Measurements from ENCODE around the gene GRID2. TPM values are rescaled to one million over a fixed set of nuclear protein-coding genes. Genes with fewer than 3 reads are reported as not detected.

Gene GRID2
- total and polyA plus RNA-seq, 9 of the 15 experiments (the other 6 are each of a cell fraction or from before 2014, with no cell fraction given): 0.04 TPM; not detected in 7

GRCh38 chr4:93469560-93469959 lies 1165.8 kb downstream of the GRID2 start:
- BruUV-seq (replicated peaks): no TSS peak
- Histone ChIP-seq H3K9ac (ENCODE audit: insufficient read depth in 1 of 2, low read depth in 2 of 2, low read length in 2 of 2) (no peak overlapping the region), H3K4me2 (ENCODE audit: insufficient read depth, low read length) (no peak overlapping the region), H3K27me3 (ENCODE audit: control insufficient read depth in 2 of 2, insufficient read depth in 2 of 2, low read length in 2 of 2) (no peaks in the 10 kb centered on the region), H3K9me3 (replicated peaks; ENCODE audit: control insufficient read depth, insufficient read depth, low read depth, low read length) (no peaks in the 10 kb centered on the region), H3K27ac (ENCODE audit: extremely low read depth, low read depth, low read length) (no peak overlapping the region), H3K79me2 (ENCODE audit: control insufficient read depth, insufficient read depth, low read length) (no peaks in the 10 kb centered on the region), H3K9me1 (ENCODE audit: control insufficient read depth, insufficient read depth, low read length) (no peaks in the 10 kb centered on the region), H2AFZ (ENCODE audit: low read depth, low read length) (no peak overlapping the region), H4K20me1 (replicated peaks; ENCODE audit: control insufficient read depth, insufficient read depth, low read length) (no peaks in the 10 kb centered on the region), H3K4me3 (no peak overlapping the region), H3K36me3 (ENCODE audit: control insufficient read depth, insufficient read depth, low read length) (no peaks in the 10 kb centered on the region), H3K4me1 (replicated peaks in 1 of 2; ENCODE audit: control insufficient read depth in 2 of 2, insufficient read depth in 2 of 2, low read length in 2 of 2) (no peaks in the 10 kb centered on the region)
- no peak for FAIRE-seq
- ATAC-seq: no peak
- intact Hi-C loops (cut with micrococcal nuclease) (no loop called here), in situ Hi-C loops (cut with MboI) (no loop called here)
- TF ChIP-seq ATF2 (CRISPR knock-in tag; IDR thresholded peaks at IDR 0.05) (no peak), IRF9 (tag; IDR thresholded peaks at IDR 0.05) (no peak), PTBP1 (IDR thresholded peaks at IDR 0.05; ENCODE audit: low read depth, low read length) (no peak), ZBTB33 (CRISPR knock-in tag; IDR thresholded peaks at IDR 0.05) (no peak), HDAC1 (IDR thresholded peaks at IDR 0.05) (no peak), SNRNP70 (optimal IDR thresholded peaks at IDR 0.05; ENCODE audit: low read depth, low read length) (no peak), HNRNPL (IDR thresholded peaks at IDR 0.05; ENCODE audit: low read depth, low read length) (no peak), ZNF165 (CRISPR knock-in tag; IDR thresholded peaks at IDR 0.05; ENCODE audit: borderline replicate concordance) (no peak), ELF2 (CRISPR knock-in tag; IDR thresholded peaks at IDR 0.05) (no peak), UBTF (IDR thresholded peaks at IDR 0.05; ENCODE audit: borderline replicate concordance in 1 of 2, low read depth in 2 of 2, low read length in 2 of 2) (no peak), BCL6 (CRISPR knock-in tag; IDR thresholded peaks at IDR 0.05) (no peak), KLF13 (tag; IDR thresholded peaks at IDR 0.05; ENCODE audit: borderline replicate concordance, low read depth) (no peak)
- ChIA-PET CTCF (ENCODE audit: low intra/inter-chr PET ratio) (no interaction called here), POLR2A (no interaction called here)
- DNase-seq (ENCODE audit: extremely low read depth in 1 of 4, low spot score in 3 of 4): no peak
- 0% methylated on average over 3 of the region's 3 CpGs for WGBS (ENCODE audit: insufficient coverage, low coverage, missing lambda C conversion rate)
